K562 (cell line): ENCODE data around the gene NUP153. TPM values are rescaled to one million over a fixed set of nuclear protein-coding genes. Genes with fewer than 3 reads are reported as not detected.
A peak's percentile ranks its signal among the peaks of the same experiment; 100 is the strongest.

Source experiments
- ARNT ChIP-seq, 2 experiments: fragments of 450-650 bp; IDR thresholded peaks; 2 replicates each; pipeline ENCODE4 v1.6.1; 2016; ENCODE audit warnings: mild to moderate bottlenecking in 1 of 2
- FOXA3 ChIP-seq, 2 experiments: fragments of 450-650 bp in 1 of 2; sonication (generic) in 1 of 2; formaldehyde crosslinking; IDR thresholded peaks in 1 of 2; conservative IDR thresholded peaks in 1 of 2; 2 replicates each; pipeline versions ENCODE4 v1.4.0 to v1.8.0; 2020 to 2022; ENCODE audit warnings: mild to moderate bottlenecking in 2 of 2, missing genetic modification reagents in 1 of 2
- GTF2E2 ChIP-seq: fragments of 200-800 bp; sonication (Bioruptor generic); IDR thresholded peaks from 2 replicates; pipeline ENCODE4 v1.6.1; 2016; ENCODE audit warnings: missing genetic modification characterization, missing compliant biosample characterization
- HDAC1 ChIP-seq, 2 experiments: fragments of 450-650 bp; IDR thresholded peaks; 2 replicates each; pipeline ENCODE4 v1.6.1; 2016 to 2017; ENCODE audit warnings: inconsistent platforms in 1 of 2, mild to moderate bottlenecking in 1 of 2, moderate library complexity in 1 of 2
- KDM1A ChIP-seq, 2 experiments: fragments of 450-650 bp; IDR thresholded peaks; 2 replicates each; pipeline ENCODE4 v1.6.1; 2016; ENCODE audit warnings: mild to moderate bottlenecking in 2 of 2
- KLF6 ChIP-seq: fragments of 250-450 bp; sonication (Bioruptor Pico); IDR thresholded peaks from 2 replicates; pipeline ENCODE4 v1.4.0; 2020; ENCODE audit warnings: mild to moderate bottlenecking, moderate library complexity, borderline replicate concordance
- MXI1 ChIP-seq: IDR thresholded peaks from 2 replicates; pipeline ENCODE4 v1.6.1; 2011; ENCODE audit warnings: low read depth, mild to moderate bottlenecking, improper control_type of control experiment, low read length
- PRDM10 ChIP-seq: fragments of 450-650 bp; IDR thresholded peaks from 2 replicates; pipeline ENCODE4 v1.6.1; 2018; ENCODE audit not compliant: partially characterized antibody
- RBBP5 ChIP-seq: fragments of 200-600 bp; sonication (generic); IDR thresholded peaks from 2 replicates; pipeline ENCODE4 v1.6.1; 2012; ENCODE audit warnings: borderline replicate concordance, mild to moderate bottlenecking, low read length, control low read depth, inconsistent platforms; ENCODE audit not compliant: insufficient read depth, poor library complexity, severe bottlenecking
- RHOXF2B ChIP-seq: fragments of 250-450 bp; sonication (Bioruptor Pico); conservative IDR thresholded peaks from 2 replicates; pipeline ENCODE4 v1.5.1; 2021
- SIX5 ChIP-seq, 2 experiments: IDR thresholded peaks; 2 replicates each; pipeline ENCODE4 v1.6.1; 2011; ENCODE audit warnings: low read length in 2 of 2, borderline replicate concordance in 1 of 2, low read depth in 1 of 2, mild to moderate bottlenecking in 1 of 2, moderate library complexity in 1 of 2; ENCODE audit not compliant: insufficient read depth in 1 of 2
- SNAPC5 ChIP-seq: fragments of 250-450 bp; sonication (Bioruptor Pico); IDR thresholded peaks from 2 replicates; pipeline ENCODE4 v1.8.0; 2021; ENCODE audit warnings: moderate library complexity, mild to moderate bottlenecking, inconsistent platforms
- TAF7 ChIP-seq: fragments of 450-650 bp; IDR thresholded peaks from 2 replicates; pipeline ENCODE4 v1.6.1; 2016; ENCODE audit warnings: missing genetic modification characterization, missing compliant biosample characterization
- TCF15 ChIP-seq: fragments of 250-450 bp; sonication (Bioruptor Pico); IDR thresholded peaks from 2 replicates; pipeline ENCODE4 v1.8.0; 2022; ENCODE audit warnings: moderate library complexity, mild to moderate bottlenecking, inconsistent platforms
- TEAD4 ChIP-seq, 2 experiments: sonication (generic) in 1 of 2; formaldehyde crosslinking in 1 of 2; IDR thresholded peaks; 2 replicates each; pipeline versions ENCODE4 v1.6.1 to v1.8.0; 2012 to 2022; ENCODE audit warnings: borderline replicate concordance in 1 of 2, inconsistent platforms in 1 of 2, low read length in 1 of 2, mild to moderate bottlenecking in 1 of 2, missing genetic modification reagents in 1 of 2
- THAP12 ChIP-seq: fragments of 250-450 bp; sonication (Bioruptor Pico); IDR thresholded peaks from 2 replicates; pipeline ENCODE4 v1.9.0; 2021; ENCODE audit warnings: mild to moderate bottlenecking, inconsistent platforms
- ZNF165 ChIP-seq: fragments of 250-450 bp; sonication (Bioruptor Pico); IDR thresholded peaks from 2 replicates; pipeline ENCODE4 v1.4.0; 2020; ENCODE audit warnings: borderline replicate concordance
- ZNF57 ChIP-seq: fragments of 450-650 bp; formaldehyde crosslinking; IDR thresholded peaks from 2 replicates; pipeline ENCODE4 v1.4.0; 2020; ENCODE audit warnings: mild to moderate bottlenecking, moderate library complexity
- ZNF584 ChIP-seq: fragments of 200-800 bp; sonication (Bioruptor generic); IDR thresholded peaks from 2 replicates; pipeline ENCODE4 v1.6.1; 2016; ENCODE audit warnings: low read depth, mild to moderate bottlenecking, missing genetic modification characterization, missing compliant biosample characterization
- ZNF695 ChIP-seq: fragments of 450-650 bp; formaldehyde crosslinking; IDR thresholded peaks from 2 replicates; pipeline ENCODE4 v1.4.0; 2020; ENCODE audit warnings: mild to moderate bottlenecking, moderate library complexity
- polyA plus RNA-seq, 8 experiments: library from polyadenylated mRNA; depleted of rRNA in 4 of 8; stranded (reverse) in 5 of 8; unstranded in 3 of 8; fragments of >200 nt; fragmentation: Nextera tagmentation in 2 of 8; fragmentation: Illumina TruSeq in 1 of 8; extraction: Ambion mirVana in 2 of 8; extraction: Trizol in 1 of 8; gene quantifications; 2 replicates each; pipeline versions ENCODE4 v1.2.1 to v1.2.3, GENCODE V29; 2011 to 2014; ENCODE audit warnings: inconsistent platforms in 1 of 8, missing spikeins in 1 of 8
- total RNA-seq, 7 experiments: library from RNA; depleted of rRNA in 6 of 7; stranded (reverse); fragments of >200 nt in 6 of 7; fragmentation: Illumina TruSeq in 2 of 7; extraction: Trizol in 2 of 7; gene quantifications; 2 replicates each; pipeline versions ENCODE4 v1.2.1 to v1.2.3, GENCODE V29; 2011 to 2021; ENCODE audit warnings: low replicate concordance in 1 of 7

Gene NUP153
- total and polyA plus RNA-seq, 9 of the 15 experiments (the other 6 are each of a cell fraction or from before 2014, with no cell fraction given): 21.9 to 110 (median 84.8) TPM

GRCh38 chr6:17729223-17730077 lies 22.7 kb upstream of the NUP153 start (continued):
- TF ChIP-seq THAP12 (CRISPR knock-in tag): no peak
- TF ChIP-seq RHOXF2B: no peak
- TF ChIP-seq TCF15 (CRISPR knock-in tag): no peak
- no peak for TF ChIP-seq HDAC1 (IDR thresholded peaks at IDR 0.05)
- TF ChIP-seq ZNF165 (CRISPR knock-in tag): no peak
- no peak for TF ChIP-seq MXI1
- TF ChIP-seq KDM1A (IDR thresholded peaks at IDR 0.05): 0 out of 4 replicates have a peak, but pooled peaks of 1 of the 2 experiments have one; percentile 9
- TF ChIP-seq FOXA3 (CRISPR knock-in tag; conservative IDR thresholded peaks at IDR 0.05 in 1 of 2, IDR thresholded peaks at IDR 0.05 in 1 of 2): no peak
- no peak for TF ChIP-seq SIX5 (IDR thresholded peaks at IDR 0.05; ENCODE audit: borderline replicate concordance in 1 of 2, insufficient read depth in 1 of 2, low read depth in 1 of 2, low read length in 2 of 2)
- no peak for TF ChIP-seq PRDM10
- 0 out of 2 replicates have a peak, but pooled peaks have one; percentile 40 for TF ChIP-seq TEAD4 (IDR thresholded peaks at IDR 0.05; ENCODE audit: low read length)
- TF ChIP-seq TEAD4 (CRISPR knock-in tag; IDR thresholded peaks at IDR 0.05; ENCODE audit: borderline replicate concordance): no peak
- TF ChIP-seq ARNT (IDR thresholded peaks at IDR 0.05): peak in 1 of 2 experiments; percentile 69; a peak in 2 of 4 replicates
- no peak for TF ChIP-seq RBBP5
- TF ChIP-seq KLF6 (CRISPR knock-in tag): no peak
- no peak for TF ChIP-seq ZNF57 (CRISPR knock-in tag)
- 0 out of 2 replicates have a peak, but pooled peaks have one; percentile 45 for TF ChIP-seq GTF2E2 (tag)
- TF ChIP-seq ZNF695 (CRISPR knock-in tag): no peak
- no peak for TF ChIP-seq TAF7 (tag)
- TF ChIP-seq SNAPC5: no peak
- TF ChIP-seq ZNF584 (CRISPR knock-in tag): peak; percentile 28; the same call in 1 of the 2 replicates
